Endothelial cell (in vitro differentiated cells): Measurements from ENCODE around the gene RAPGEF4. TPM values are rescaled to one million over a fixed set of nuclear protein-coding genes. Genes with fewer than 3 reads are reported as not detected.

Source experiments
- DNase-seq: peaks from one replicate; pipeline ENCODE4 v3.0.0; 2021; ENCODE audit warnings: low spot score
- H3K27ac Mint-ChIP-seq: one replicate; pipeline ENCODE4 v1.8.0; 2021; ENCODE audit warnings: mixed read lengths, inconsistent platforms; ENCODE audit not compliant: unreplicated experiment
- H3K27me3 Mint-ChIP-seq: one replicate; pipeline ENCODE4 v1.8.0; 2021; ENCODE audit warnings: mild to moderate bottlenecking, moderate library complexity, mixed read lengths, inconsistent platforms; ENCODE audit not compliant: unreplicated experiment
- H3K36me3 Mint-ChIP-seq: one replicate; pipeline ENCODE4 v1.8.0; 2021; ENCODE audit warnings: mild to moderate bottlenecking, low read depth, mixed read lengths, inconsistent platforms; ENCODE audit not compliant: unreplicated experiment
- H3K4me1 Mint-ChIP-seq: one replicate; pipeline ENCODE4 v1.8.0; 2021; ENCODE audit warnings: mild to moderate bottlenecking, mixed read lengths, inconsistent platforms; ENCODE audit not compliant: unreplicated experiment
- H3K4me3 Mint-ChIP-seq: one replicate; pipeline ENCODE4 v1.8.0; 2021; ENCODE audit warnings: mild to moderate bottlenecking, mixed read lengths, inconsistent platforms; ENCODE audit not compliant: unreplicated experiment
- H3K9me3 Mint-ChIP-seq: one replicate; pipeline ENCODE4 v1.8.0; 2021; ENCODE audit warnings: mixed read lengths, inconsistent platforms; ENCODE audit not compliant: unreplicated experiment
- CTCF ChIP-seq: fragments of 200-600 bp; sonication (generic); IDR thresholded peaks from one replicate; pipeline ENCODE4 v1.5.0; 2021; ENCODE audit warnings: antibody characterized with exemption; ENCODE audit not compliant: unreplicated experiment
- total RNA-seq: library from RNA; stranded (reverse); fragmentation: NEBNext Ultra II Directional; extraction: Animal tissue kit (Norgen Biotek cat#: 25700); gene quantifications from one replicate; pipeline ENCODE4 v1.2.1, GENCODE V29; 2021; ENCODE audit not compliant: unreplicated experiment

Gene RAPGEF4
- total RNA-seq, 1 donor from 2014 or later: 7.5 TPM

GRCh38 chr2:172761306-172761705 is 25.7 kb downstream of the RAPGEF4 start:
- Mint-ChIP-seq H3K4me3 (no peak overlapping the region), H3K9me3 (peaks cover 3% of the 10 kb centered on the region), H3K36me3 (peaks cover 13% of the 10 kb centered on the region), H3K27me3 (no peaks in the 10 kb centered on the region), H3K4me1 (no peaks in the 10 kb centered on the region), H3K27ac (no peak overlapping the region)
- DNase-seq: no peak
- no peak for TF ChIP-seq CTCF

- Mint-ChIP-seq H3K27me3 (no peaks in the 10 kb centered on the region), H3K9me3 (peaks cover 3% of the 10 kb centered on the region), H3K36me3 (peaks cover 13% of the 10 kb centered on the region), H3K27ac (no peak overlapping the region), H3K4me1 (no peaks in the 10 kb centered on the region), H3K4me3 (no peak overlapping the region)
- DNase-seq: no peak
- no peak for TF ChIP-seq CTCF
These were observed 26.9 kb downstream of the RAPGEF4 start for GRCh38 chr2:172762574-172762973.

GRCh38 chr2:172763079-172763478 is 27.4 kb downstream of the RAPGEF4 start:
- H3K4me1 Mint-ChIP-seq: no peaks in the 10 kb centered on the region
- no peak overlapping the region for H3K27ac Mint-ChIP-seq
- peaks cover 3% of the 10 kb centered on the region for H3K9me3 Mint-ChIP-seq
- no peaks in the 10 kb centered on the region for H3K27me3 Mint-ChIP-seq
- TF ChIP-seq CTCF: no peak
- no peak overlapping the region for H3K4me3 Mint-ChIP-seq
- peaks cover 13% of the 10 kb centered on the region for H3K36me3 Mint-ChIP-seq
- no peak for DNase-seq

- no peak overlapping the region for H3K27ac Mint-ChIP-seq
- peaks cover 6% of the 10 kb centered on the region for H3K36me3 Mint-ChIP-seq
- no peak overlapping the region for H3K4me3 Mint-ChIP-seq
- DNase-seq: no peak
- H3K4me1 Mint-ChIP-seq: no peaks in the 10 kb centered on the region
- TF ChIP-seq CTCF: no peak
- H3K27me3 Mint-ChIP-seq: no peaks in the 10 kb centered on the region
- peaks cover 2% of the 10 kb centered on the region for H3K9me3 Mint-ChIP-seq
These were observed 30.0 kb downstream of the RAPGEF4 start for GRCh38 chr2:172765662-172766061.

GRCh38 chr2:172768401-172768800 is 32.8 kb downstream of the RAPGEF4 start:
- Mint-ChIP-seq H3K27ac (no peak overlapping the region), H3K4me3 (no peak overlapping the region), H3K9me3 (no peaks in the 10 kb centered on the region), H3K4me1 (no peaks in the 10 kb centered on the region), H3K27me3 (no peaks in the 10 kb centered on the region), H3K36me3 (no peaks in the 10 kb centered on the region)
- DNase-seq: no peak
- no peak for TF ChIP-seq CTCF
